Duodenal mucosa (tissue), 2 donors: ENCODE data around the gene UBE2L5.

Experiments used
- H3K27ac ChIP-seq: one replicate; pipeline ENCODE4 v1.7.0; 2013; ENCODE audit warnings: low read depth, low read length
- H3K27me3 ChIP-seq, 2 donors: one replicate each; pipeline ENCODE4 v1.7.0; 2013; ENCODE audit warnings: low read length in 2 of 2, control low read depth in 1 of 2; ENCODE audit not compliant: insufficient read depth in 2 of 2, control insufficient read depth in 1 of 2
- H3K36me3 ChIP-seq, 2 donors: one replicate each; pipeline ENCODE4 v1.7.0; 2013; ENCODE audit warnings: low read length in 2 of 2, control low read depth in 1 of 2; ENCODE audit not compliant: insufficient read depth in 2 of 2, control insufficient read depth in 1 of 2
- H3K4me1 ChIP-seq, 2 donors: one replicate each; pipeline ENCODE4 v1.7.0; 2013; ENCODE audit warnings: low read length in 2 of 2, control low read depth in 1 of 2; ENCODE audit not compliant: insufficient read depth in 2 of 2, control insufficient read depth in 1 of 2
- H3K4me3 ChIP-seq, 2 donors: one replicate each; pipeline ENCODE4 v1.7.0; 2013; ENCODE audit warnings: low read length in 2 of 2, low read depth in 1 of 2
- H3K9ac ChIP-seq, 2 donors: one replicate each; pipeline ENCODE4 v1.7.0; 2013; ENCODE audit warnings: low read length in 2 of 2, low read depth in 1 of 2
- H3K9me3 ChIP-seq, 2 donors: one replicate each; pipeline ENCODE4 v1.7.0; 2013; ENCODE audit warnings: low read length in 2 of 2, control low read depth in 1 of 2; ENCODE audit not compliant: control insufficient read depth in 1 of 2

UBE2L5 gene

DNA sequence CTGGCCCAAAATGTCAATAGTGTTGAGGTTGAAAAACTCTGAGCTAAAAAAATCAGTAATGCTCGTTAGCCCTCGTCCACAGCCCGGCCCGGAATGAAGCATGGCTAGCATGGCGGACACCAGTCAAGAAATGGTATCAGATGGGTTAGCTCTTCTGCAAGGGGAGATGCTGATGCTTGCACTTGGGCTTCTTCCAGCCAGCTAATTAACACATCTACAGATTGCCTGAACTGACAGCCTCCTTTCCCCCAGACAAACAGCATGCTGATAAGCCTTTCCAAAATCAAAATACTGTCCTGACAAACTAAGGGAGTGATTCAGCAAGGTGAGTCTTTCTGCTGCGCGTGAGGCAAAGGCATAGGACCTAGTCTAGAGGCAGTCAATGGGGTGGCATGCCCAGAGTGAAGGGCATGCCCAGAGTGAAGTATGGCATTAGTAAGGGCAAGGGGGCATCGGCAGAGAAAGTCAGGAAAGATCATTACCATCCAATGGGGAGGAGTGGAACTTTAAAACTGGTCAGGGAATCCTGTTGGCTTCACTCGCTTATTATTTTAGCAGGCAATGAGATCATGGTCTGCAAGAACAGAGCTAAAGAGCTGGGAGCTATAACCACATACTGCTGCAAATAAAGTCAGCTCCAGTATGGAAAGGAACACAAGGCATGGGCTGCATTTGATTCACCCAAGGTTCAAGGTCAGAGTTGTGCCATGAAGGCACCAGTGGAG is 30.2 kb upstream of the UBE2L5 start:
- Histone ChIP-seq H3K27me3 (no peaks in the 10 kb centered on the region), H3K27ac (no peak overlapping the region), H3K4me1 (peaks cover 0 to 10% of the 10 kb centered on the region in 2 donors), H3K4me3 (no peak overlapping the region), H3K9me3 (no peaks in the 10 kb centered on the region), H3K36me3 (no peaks in the 10 kb centered on the region), H3K9ac (no peak overlapping the region)

DNA sequence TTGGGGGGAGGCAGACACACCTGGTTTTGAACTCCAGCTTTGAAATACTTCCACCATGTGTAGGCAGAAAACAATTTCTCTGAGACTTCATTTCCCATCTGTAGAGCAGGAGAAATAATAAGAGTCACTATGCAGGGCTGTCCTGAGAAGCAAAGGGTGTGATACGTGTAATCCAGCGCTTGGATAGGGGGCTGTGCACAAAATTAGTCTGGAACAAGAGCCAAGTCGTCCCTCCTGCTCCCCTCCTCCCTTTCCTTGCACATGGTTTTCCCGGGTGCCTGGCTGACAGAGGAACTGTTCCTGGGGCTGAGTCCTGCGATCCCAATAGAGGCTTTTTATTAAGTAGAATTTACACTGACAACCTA is 29.6 kb upstream of the UBE2L5 start:
- no peak overlapping the region for H3K27ac ChIP-seq
- no peak overlapping the region for H3K9ac ChIP-seq
- no peaks in the 10 kb centered on the region for H3K36me3 ChIP-seq

GRCh38 chr13:30394751-30395191 is 27.5 kb upstream of the UBE2L5 start:
- H3K27me3 ChIP-seq, result no peaks in the 10 kb centered on the region
- no peaks in the 10 kb centered on the region for H3K9me3 ChIP-seq
- peak overlapping the region; percentile 92 for H3K27ac ChIP-seq
- H3K4me3 ChIP-seq, result peak overlapping the region; percentile 70 to 86
- H3K9ac ChIP-seq, result peak overlapping the region; percentile 59 to 81
- H3K36me3 ChIP-seq, result no peaks in the 10 kb centered on the region
- peaks cover 11 to 17% of the 10 kb centered on the region in 2 donors for H3K4me1 ChIP-seq

More for the DNA sequence above, 29.6 kb upstream of the UBE2L5 start:
- no peaks in the 10 kb centered on the region for H3K9me3 ChIP-seq
- H3K27me3 ChIP-seq, result no peaks in the 10 kb centered on the region
- H3K4me3 ChIP-seq, result no peak overlapping the region
- H3K4me1 ChIP-seq, result peaks cover 0 to 10% of the 10 kb centered on the region in 2 donors

DNA sequence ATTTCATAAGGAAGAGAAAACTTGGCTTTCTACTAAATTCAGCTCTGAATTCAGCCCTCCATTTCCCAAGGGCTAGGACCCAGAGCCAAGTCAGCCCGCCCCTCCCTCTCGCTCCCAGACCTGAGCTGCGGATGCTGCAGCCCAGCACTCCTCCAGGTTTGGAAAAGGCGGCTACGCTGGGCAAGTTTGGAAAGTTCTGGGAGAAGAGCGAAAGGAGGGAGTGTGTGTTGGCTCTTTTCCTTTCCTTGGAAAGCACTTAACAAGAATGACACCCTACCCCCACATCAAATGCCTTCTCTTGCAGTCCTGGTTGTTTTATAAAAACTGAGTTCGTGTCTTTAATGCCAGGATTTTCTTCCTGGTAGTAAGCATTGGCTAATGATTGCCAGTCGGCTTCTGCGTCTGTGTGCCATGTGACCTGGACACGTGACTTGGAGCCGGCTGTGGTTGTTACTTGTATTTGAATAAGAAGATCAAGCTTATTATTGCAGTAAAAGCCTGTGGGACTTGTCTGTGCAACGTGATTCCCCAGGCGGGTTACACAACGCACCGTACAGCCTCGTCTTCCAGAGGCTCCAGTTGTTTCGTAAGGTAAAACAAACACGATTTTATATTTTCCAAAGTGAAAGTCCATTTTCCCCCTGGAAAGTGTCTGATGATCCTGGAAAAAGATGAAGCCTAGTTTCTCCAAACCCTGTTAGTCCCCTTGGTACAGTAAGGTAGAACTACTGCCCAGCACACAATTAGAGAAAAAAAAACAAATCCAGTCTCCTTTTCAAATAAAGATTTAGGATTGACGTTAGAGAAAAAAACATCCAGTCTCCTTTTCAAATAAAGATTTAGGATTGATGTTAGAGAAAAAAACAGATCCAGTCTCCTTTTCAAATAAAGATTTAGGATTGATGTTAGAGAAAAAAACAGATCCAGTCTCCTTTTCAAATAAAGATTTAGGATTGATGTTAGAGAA is 26.8 kb upstream of the UBE2L5 start:
- Histone ChIP-seq H3K4me3 (peak overlapping the region; percentile 70 to 86), H3K36me3 (no peaks in the 10 kb centered on the region), H3K27me3 (no peaks in the 10 kb centered on the region), H3K9me3 (no peaks in the 10 kb centered on the region), H3K4me1 (peaks cover 11 to 19% of the 10 kb centered on the region in 2 donors), H3K27ac (peak overlapping the region; percentile 92), H3K9ac (peak overlapping the region; percentile 59 to 81)

- no peak overlapping the region for H3K9ac ChIP-seq
- H3K4me3 ChIP-seq, result peak overlapping the region in 1 of 2 donors; percentile 1
- no peaks in the 10 kb centered on the region for H3K9me3 ChIP-seq
- no peak overlapping the region for H3K27ac ChIP-seq
- H3K36me3 ChIP-seq, result no peaks in the 10 kb centered on the region
- H3K27me3 ChIP-seq, result no peaks in the 10 kb centered on the region
- peaks cover 11 to 20% of the 10 kb centered on the region in 2 donors for H3K4me1 ChIP-seq
Measured at GRCh38 chr13:30396434-30397075, 25.7 kb upstream of the UBE2L5 start.

DNA sequence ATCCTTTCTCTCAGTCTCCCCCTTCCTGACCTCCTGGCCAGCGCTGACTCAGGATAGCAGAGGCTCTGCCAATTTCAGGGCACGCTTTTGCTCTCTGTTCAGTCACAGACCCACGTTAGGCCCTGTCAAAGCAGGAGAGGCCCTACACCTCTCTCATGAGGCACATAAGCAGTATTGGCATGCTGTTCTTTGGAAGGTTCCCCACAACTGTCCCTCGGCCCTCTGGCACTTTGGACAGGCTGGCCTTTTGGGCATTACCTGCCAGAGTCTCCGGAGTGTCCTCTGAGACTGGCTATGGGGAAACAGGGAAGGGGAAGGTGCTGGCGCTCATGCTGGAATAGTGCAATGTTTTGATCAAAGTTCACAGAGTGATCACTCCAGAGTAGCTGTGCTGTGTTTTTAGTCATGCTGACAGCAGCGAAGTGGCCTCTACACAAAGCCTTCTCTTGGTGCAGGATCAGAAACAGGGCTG is 23.7 kb upstream of the UBE2L5 start:
- H3K4me3 ChIP-seq, result peak overlapping the region in 1 of 2 donors; percentile 2
- peaks cover 11 to 20% of the 10 kb centered on the region in 2 donors for H3K4me1 ChIP-seq
- H3K9ac ChIP-seq, result peak overlapping the region; percentile 45 to 53
- no peaks in the 10 kb centered on the region for H3K36me3 ChIP-seq
- no peaks in the 10 kb centered on the region for H3K27me3 ChIP-seq
- no peaks in the 10 kb centered on the region for H3K9me3 ChIP-seq
- no peak overlapping the region for H3K27ac ChIP-seq

- Histone ChIP-seq H3K9me3 (no peaks in the 10 kb centered on the region), H3K27ac (no peak overlapping the region), H3K4me1 (peaks cover 11 to 16% of the 10 kb centered on the region in 2 donors), H3K27me3 (no peaks in the 10 kb centered on the region), H3K9ac (no peak overlapping the region), H3K36me3 (no peaks in the 10 kb centered on the region), H3K4me3 (no peak overlapping the region)
Measured at GRCh38 chr13:30400376-30400775, 21.9 kb upstream of the UBE2L5 start.

DNA sequence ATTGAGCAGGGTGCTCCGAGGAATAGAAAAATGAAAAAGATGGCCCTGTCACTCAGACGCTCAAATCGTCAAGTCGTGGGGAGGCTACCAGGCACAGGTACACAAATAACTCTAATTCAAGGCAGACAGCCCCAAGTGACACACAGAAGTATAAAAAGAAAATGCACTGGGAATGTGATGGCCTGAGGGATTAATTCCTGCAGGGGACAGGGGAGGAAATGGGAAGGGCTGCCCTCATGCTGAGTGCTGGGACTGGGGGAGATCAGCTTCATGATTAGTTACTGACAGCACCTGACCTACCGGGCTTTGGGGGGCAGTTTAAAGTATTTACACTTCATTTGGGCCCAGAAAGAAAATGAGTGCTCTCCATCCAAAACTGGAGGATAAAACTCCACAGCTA is 20.9 kb upstream of the UBE2L5 start:
- Histone ChIP-seq H3K27me3 (no peaks in the 10 kb centered on the region), H3K9me3 (no peaks in the 10 kb centered on the region), H3K36me3 (no peaks in the 10 kb centered on the region), H3K9ac (no peak overlapping the region), H3K27ac (no peak overlapping the region), H3K4me3 (no peak overlapping the region), H3K4me1 (peaks cover 11 to 16% of the 10 kb centered on the region in 2 donors)

GRCh38 chr13:30403456-30403855 is 18.8 kb upstream of the UBE2L5 start:
- no peak overlapping the region for H3K4me3 ChIP-seq
- H3K4me1 ChIP-seq, result peaks cover 12 to 13% of the 10 kb centered on the region in 2 donors
- no peaks in the 10 kb centered on the region for H3K27me3 ChIP-seq
- H3K9ac ChIP-seq, result no peak overlapping the region
- H3K36me3 ChIP-seq, result no peaks in the 10 kb centered on the region
- no peak overlapping the region for H3K27ac ChIP-seq
- H3K9me3 ChIP-seq, result no peaks in the 10 kb centered on the region
